EH (cell line): ENCODE data around the gene BRIX1.
"Not testable (repeated sequence)": the region's sequence is repeated elsewhere in the genome, so short reads cannot be mapped to it uniquely, and the experiment has no call there.

Experiments
- DNase-seq: peaks from one replicate; pipeline ENCODE4 v3.0.0-alpha.2; 2015; ENCODE audit warnings: low read depth

Gene BRIX1

DNA sequence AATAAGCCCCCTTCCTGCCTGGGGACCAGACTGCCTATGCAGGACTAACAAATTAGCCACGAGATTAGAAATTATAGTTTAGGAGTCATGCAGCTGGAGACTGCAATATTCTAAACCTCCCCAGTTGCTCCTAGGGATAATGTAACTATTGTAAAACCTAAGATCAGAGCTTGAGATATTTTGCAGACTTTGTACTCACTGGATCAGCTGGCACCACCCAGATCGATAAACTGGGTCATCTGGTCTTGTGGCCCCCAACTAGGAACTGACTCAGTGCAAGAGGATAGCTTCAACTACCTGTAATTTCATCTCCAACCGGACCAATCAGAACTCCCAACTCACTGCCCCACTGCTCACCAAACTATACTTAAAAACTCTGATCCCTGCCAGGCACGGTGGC, 52.0 kb downstream of the BRIX1 start:
- DNase-seq = no peak

DNA sequence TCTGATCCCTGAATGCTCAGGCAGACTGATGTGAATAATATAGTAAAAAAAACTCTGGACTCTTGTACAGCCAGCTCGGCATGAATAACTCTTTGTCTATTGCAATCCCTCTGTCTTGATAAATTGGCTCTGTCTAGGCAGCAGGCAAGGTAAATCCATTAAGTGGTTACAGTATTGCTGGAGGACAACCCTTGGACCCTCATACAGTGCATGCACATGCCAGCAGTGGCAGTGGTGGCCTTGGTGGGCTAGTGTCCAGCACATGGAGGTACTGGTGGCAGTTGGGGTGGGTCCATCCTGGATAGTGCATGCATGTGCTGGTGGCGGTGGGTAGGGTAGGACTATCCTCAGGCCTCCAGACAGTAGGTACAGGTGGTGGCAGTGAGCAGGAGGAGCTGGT, 52.7 kb downstream of the BRIX1 start:
- DNase-seq = no peak

DNA sequence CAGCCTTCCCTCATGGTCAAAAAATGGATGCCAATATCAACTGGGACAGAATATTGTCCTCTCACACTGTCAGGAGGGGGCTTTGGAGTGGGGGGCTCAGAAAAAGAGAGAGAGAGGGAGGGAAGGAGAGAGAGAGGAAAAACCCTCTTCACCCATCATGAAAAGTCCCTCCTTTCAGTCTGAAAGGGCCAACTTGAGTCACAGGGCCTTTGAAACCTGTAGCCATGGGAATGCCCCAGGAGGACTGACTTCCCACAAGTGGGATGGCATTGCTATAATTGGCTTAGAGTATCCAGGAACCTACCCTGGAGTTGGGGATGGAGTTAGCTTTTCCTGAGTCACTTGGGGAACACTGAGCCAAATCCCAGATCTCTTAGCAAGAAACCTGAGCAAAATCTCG, 55.0 kb downstream of the BRIX1 start:
- no peak for DNase-seq

DNA sequence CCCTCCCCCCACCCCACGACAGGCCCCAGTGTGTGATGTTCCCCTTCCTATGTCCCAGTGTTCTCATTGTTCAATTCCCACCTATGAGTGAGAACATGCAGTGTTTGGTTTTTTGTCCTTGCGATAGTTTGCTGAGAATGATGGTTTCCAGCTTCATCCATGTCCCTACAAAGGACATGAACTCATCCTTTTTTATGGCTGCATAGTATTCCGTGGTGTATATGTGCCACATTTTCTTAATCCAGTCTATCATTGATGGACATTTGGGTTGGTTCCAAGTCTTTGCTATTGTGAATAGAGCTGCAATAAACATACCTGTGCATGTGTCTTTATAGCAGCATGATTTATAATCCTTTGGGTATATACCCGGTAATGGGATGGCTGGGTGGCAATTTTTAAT, 56.1 kb downstream of the BRIX1 start:
- not testable (repeated sequence) for DNase-seq
